ENCODE measurements around the gene TOM1L1.
A peak's percentile ranks its signal among the peaks of the same experiment; 100 is the strongest.

The TOM1L1 gene

DNA sequence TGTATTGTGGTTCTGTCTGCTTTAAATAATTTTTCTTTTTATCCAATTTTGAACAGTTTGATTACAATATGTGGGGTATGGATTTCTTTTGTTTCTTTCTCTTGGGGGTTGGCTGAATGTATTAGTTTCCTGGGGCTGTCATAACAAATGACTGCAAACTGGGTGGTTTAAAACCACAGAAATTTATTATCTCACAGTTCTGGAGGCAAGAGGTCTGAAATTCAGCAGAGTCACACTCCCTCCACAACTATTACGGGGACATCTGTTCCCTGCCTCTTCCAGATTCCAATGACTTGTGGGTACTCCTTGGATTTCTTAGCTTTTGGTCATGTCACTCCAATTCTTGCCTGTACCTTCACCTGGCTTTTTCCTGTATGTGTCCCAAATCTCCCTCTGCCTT, 44.1 kb downstream of the TOM1L1 start:
- TF ChIP-seq, protein P1, sequence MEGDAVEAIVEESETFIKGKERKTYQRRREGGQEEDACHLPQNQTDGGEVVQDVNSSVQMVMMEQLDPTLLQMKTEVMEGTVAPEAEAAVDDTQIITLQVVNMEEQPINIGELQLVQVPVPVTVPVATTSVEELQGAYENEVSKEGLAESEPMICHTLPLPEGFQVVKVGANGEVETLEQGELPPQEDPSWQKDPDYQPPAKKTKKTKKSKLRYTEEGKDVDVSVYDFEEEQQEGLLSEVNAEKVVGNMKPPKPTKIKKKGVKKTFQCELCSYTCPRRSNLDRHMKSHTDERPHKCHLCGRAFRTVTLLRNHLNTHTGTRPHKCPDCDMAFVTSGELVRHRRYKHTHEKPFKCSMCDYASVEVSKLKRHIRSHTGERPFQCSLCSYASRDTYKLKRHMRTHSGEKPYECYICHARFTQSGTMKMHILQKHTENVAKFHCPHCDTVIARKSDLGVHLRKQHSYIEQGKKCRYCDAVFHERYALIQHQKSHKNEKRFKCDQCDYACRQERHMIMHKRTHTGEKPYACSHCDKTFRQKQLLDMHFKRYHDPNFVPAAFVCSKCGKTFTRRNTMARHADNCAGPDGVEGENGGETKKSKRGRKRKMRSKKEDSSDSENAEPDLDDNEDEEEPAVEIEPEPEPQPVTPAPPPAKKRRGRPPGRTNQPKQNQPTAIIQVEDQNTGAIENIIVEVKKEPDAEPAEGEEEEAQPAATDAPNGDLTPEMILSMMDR (IDR thresholded peaks at IDR 0.05; ENCODE audit: low read length, missing control alignments) = no peak
- H3K4me3 ChIP-seq (replicated peaks; ENCODE audit: low read depth, low read length) = no peak overlapping the region
- peak; percentile 10 for DNase-seq (ENCODE audit: low read depth)

DNA sequence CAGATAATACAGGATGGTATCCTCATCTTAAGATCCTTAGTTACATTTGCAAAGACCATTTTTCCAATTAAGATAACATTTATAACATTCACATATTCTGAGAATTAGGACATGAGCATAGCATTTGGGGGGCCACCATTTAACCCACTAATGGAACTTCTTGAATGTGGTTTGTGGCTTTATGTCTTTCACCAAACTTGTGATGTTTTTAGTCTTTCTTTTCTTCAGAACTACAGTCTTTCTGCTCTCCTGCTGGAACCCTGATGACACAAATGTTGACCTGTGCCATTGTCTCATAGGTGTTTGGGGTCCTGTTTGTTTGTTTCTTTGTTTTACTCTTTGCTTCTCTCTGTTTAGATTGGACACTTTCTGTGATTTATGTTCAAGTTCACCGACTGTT, 44.6 kb downstream of the TOM1L1 start:
- H3K4me3 ChIP-seq (replicated peaks; ENCODE audit: low read depth, low read length) = no peak overlapping the region
- TF ChIP-seq, protein P1 (IDR thresholded peaks at IDR 0.05; ENCODE audit: low read length, missing control alignments) = no peak
- no peak for DNase-seq (ENCODE audit: low read depth)

DNA sequence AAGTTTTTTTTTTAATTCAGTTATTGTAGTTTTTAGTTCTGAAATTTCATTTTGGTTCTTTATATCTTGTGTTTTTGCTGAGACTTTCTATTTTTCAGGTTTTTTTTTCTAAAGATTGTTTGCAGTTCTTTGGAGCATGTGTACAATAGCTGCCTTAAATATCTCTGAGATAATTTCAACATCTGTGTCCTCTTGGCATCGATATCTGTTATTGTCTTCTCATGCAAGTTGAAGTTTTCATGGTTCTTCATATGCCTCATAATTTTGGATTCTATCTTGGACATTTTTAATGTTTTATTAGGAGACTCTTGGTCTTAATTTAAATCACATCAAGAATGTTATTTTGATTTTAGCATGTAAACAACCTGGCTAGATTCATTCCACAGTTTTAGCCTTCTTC, 45.0 kb downstream of the TOM1L1 start:
- TF ChIP-seq, protein P1 (IDR thresholded peaks at IDR 0.05; ENCODE audit: low read length, missing control alignments) = no peak
- H3K4me3 ChIP-seq (replicated peaks; ENCODE audit: low read depth, low read length) = no peak overlapping the region
- peak; percentile 49 for DNase-seq (ENCODE audit: low read depth)

DNA sequence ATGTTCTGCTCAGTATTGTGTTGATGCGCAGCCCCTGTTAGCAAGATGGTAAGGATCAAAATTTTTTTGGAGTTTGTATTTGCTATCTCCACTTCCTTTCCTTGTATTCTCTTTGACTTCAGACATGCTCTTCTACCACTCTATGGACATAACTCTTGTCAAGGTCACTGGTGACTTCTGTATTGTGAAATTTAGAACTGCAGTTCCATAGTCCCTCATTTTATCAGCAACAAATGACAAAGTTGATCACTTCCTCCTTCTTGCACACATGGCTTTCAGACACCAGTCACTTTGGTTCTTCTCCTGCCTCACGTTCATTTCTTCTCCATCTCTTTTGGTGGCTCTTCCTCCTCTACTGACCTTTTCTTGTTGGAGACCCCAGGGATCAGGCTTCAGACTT, 46.7 kb downstream of the TOM1L1 start:
- H3K4me3 ChIP-seq (replicated peaks; ENCODE audit: low read depth, low read length) = no peak overlapping the region
- TF ChIP-seq, protein P1 (IDR thresholded peaks at IDR 0.05; ENCODE audit: low read length, missing control alignments) = no peak
- no peak for DNase-seq (ENCODE audit: low read depth)

DNA sequence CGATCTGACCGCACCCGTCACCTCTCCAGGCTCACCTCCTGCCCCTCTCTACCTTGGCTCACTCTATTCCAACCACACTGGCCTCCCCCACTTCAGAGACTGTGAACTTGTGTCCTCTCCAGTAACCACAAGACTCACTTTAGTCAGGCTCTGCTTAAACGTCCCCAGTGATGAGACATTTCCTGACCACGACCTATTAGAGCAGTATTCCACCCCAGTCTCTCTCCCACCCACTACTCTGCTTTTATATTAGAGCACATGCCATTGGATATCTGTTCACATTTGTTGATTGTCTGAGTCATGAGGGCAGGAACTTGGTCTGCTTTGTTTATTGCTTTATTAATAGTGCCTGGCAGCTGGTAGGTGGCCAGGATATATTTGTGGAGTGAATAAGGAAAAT, 47.7 kb downstream of the TOM1L1 start:
- no peak overlapping the region for H3K4me3 ChIP-seq (replicated peaks; ENCODE audit: low read depth, low read length)
- peak; percentile 73 for DNase-seq (ENCODE audit: low read depth)
- TF ChIP-seq, protein P1 (IDR thresholded peaks at IDR 0.05; ENCODE audit: low read length, missing control alignments) = no peak

DNA sequence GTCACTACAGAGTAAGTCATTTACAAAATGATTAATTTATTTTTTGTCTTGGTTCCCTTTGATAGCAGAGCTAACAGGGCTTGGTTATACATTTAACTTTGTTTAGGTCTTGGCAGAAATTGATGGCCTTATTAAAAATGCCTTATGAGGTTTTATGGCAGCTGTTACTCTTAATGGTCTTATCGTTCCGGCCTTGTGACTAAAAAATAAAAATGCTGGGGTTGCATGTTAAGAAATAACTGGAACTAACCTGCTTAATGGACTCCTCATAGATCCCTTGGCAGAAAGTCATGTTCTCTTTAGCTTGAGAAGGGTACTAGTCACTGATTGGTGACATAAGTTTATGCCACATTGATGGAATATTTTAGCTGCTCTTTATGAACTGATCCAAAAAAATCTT, 49.5 kb downstream of the TOM1L1 start:
- no peak overlapping the region for H3K4me3 ChIP-seq (replicated peaks; ENCODE audit: low read depth, low read length)
- DNase-seq (ENCODE audit: low read depth) = no peak
- TF ChIP-seq, protein P1 (IDR thresholded peaks at IDR 0.05; ENCODE audit: low read length, missing control alignments) = no peak

DNA sequence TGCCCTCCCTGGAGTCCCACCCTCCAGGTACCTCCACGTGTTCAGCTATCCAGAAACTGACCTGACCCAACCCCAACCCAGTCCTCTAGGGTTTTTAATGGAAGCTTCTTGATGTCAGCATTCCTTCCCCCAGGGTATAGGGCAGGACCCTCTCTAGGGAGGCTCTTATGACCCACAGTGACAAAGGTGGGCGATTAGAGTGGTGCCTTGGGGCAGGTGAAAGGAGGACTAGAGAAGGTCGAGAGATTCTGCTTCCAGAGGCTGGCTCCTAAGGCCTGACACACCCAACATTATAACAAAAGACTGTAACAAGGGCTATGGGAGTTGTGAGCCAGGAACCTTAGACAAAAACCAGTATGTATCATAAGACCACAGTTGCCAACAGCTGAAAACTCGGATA, 50.6 kb downstream of the TOM1L1 start:
- TF ChIP-seq, protein P1 (IDR thresholded peaks at IDR 0.05; ENCODE audit: low read length, missing control alignments) = no peak
- no peak overlapping the region for H3K4me3 ChIP-seq (replicated peaks; ENCODE audit: low read depth, low read length)

More for the DNA sequence above, 50.6 kb downstream of the TOM1L1 start:
- no peak for DNase-seq (ENCODE audit: low read depth)

Measured in fibroblast of pulmonary artery (primary cell).